Gastrocnemius medialis (tissue), 4 donors: ENCODE data around the gene CDH4.

Experiments
- POLR2A ChIP-seq, 2 donors: fragments of 450-650 bp; IDR thresholded peaks; one replicate each; pipeline ENCODE4 v1.6.1; 2017; ENCODE audit warnings: antibody characterized with exemption in 2 of 2, mild to moderate bottlenecking in 2 of 2, moderate library complexity in 2 of 2
- TF ChIP-seq, protein P1 (sequence below), 5 experiments: fragments of 450-650 bp in 3 of 5; fragments of 200-600 bp in 2 of 5; sonication (generic) in 2 of 5; IDR thresholded peaks in 4 of 5; conservative IDR thresholded peaks in 1 of 5; 1 replicate in 4 of 5; 2 replicates in 1 of 5; pipeline ENCODE4 v1.5.1; 2016 to 2019; ENCODE audit warnings: antibody characterized with exemption in 5 of 5, mild to moderate bottlenecking in 3 of 5, moderate library complexity in 3 of 5

DNA sequence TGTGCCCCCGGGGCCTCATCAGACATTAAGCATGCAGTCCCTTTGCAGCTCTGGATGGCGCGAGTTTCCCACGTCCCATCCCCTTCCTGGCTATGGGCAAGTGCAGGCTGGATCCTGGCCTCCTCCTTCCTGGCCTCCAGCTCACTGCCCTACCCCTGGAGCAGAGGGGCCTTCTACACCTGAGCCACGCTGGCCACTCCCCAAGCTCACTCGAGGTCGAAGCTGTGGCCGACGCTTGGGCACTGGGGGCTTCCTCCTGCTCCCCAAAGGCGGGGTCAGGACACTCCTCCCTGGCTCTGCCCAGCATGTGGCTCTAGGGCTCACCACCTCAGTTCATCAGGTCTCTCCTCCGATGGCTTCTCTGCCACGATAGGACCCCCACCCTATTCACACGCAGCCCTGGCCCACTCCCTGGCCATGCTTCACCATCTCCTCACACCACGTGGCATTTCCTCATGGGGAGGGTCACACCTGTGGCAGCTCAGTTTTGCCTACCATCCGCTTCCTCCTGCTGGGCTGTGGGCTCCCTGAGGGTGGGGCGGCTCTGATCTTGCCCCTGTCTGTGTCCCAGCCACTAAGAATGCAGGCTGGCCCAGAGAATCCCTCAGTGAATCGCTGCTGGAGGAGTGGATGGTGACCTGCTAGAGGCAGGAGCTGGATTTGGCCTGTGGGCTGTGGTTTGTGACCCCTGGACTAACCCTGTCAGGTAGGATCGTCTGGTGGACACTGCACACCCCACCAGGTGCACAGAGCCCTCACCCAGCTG lies 532.9 kb downstream of the CDH4 start:
- TF ChIP-seq, protein P1, sequence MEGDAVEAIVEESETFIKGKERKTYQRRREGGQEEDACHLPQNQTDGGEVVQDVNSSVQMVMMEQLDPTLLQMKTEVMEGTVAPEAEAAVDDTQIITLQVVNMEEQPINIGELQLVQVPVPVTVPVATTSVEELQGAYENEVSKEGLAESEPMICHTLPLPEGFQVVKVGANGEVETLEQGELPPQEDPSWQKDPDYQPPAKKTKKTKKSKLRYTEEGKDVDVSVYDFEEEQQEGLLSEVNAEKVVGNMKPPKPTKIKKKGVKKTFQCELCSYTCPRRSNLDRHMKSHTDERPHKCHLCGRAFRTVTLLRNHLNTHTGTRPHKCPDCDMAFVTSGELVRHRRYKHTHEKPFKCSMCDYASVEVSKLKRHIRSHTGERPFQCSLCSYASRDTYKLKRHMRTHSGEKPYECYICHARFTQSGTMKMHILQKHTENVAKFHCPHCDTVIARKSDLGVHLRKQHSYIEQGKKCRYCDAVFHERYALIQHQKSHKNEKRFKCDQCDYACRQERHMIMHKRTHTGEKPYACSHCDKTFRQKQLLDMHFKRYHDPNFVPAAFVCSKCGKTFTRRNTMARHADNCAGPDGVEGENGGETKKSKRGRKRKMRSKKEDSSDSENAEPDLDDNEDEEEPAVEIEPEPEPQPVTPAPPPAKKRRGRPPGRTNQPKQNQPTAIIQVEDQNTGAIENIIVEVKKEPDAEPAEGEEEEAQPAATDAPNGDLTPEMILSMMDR (IDR thresholded peaks at IDR 0.05 in 4 of 5, conservative IDR thresholded peaks at IDR 0.05 in 1 of 5), result no peak
- no peak for TF ChIP-seq POLR2A (IDR thresholded peaks at IDR 0.05)
